AG20443 (cell line): ENCODE results near the gene HABP4.

Source experiments
- DNase-seq: peaks from one replicate; pipeline ENCODE4 v3.0.0; 2012; ENCODE audit warnings: low spot score, mixed read lengths

HABP4 gene

DNA sequence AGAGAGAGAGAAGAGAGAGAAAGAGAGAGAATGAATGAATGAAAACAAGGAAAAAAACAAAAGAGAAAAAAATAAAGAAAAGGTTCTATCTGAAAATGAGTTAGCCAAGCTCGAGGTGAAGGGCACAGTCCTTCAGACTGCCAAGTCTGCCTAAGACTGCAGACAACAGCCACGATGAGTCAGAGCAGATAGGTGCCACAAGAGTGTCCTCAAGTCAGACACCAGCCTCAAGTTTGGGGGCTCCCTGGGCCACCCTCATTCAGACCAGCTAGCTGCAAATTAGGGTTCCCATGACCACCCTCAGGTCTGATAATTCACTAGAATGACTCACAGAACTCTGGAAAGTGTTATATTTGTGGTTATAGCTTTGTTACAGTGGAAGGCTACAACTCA lies 13.9 kb upstream of the HABP4 start:
- peak; percentile 15 for DNase-seq

DNA sequence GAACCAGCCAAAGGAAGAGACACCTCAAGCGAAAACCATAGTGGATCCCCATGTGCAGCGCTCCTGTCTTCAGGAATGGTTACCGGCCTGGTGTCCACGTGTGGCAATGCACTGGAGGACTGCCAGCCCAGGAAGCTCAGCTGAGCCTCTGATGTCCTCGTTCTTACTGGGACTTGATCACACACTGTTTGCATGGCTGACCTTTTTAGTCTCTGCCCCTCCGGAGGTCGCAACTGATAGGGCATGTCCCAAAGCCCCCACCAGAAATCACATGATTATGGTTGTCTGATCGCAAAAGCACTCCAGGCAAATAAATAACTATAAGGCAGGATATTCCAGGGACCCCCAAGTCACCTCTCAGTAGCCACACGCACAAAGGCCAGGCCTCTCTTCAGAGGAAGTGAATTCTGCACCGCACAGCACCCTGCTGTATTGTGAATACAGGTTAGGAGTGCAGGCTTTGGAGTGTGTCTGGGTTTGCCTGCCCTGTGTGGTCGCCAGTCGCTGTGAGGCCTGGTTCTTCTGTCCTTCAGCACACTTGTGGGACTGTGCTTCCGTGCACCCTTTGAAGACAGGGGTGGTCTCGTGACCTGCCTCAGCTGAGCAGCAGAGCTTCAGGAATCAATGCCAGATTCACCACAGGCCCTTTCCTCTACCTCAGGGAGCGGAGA lies 13.4 kb upstream of the HABP4 start:
- no peak for DNase-seq

DNA sequence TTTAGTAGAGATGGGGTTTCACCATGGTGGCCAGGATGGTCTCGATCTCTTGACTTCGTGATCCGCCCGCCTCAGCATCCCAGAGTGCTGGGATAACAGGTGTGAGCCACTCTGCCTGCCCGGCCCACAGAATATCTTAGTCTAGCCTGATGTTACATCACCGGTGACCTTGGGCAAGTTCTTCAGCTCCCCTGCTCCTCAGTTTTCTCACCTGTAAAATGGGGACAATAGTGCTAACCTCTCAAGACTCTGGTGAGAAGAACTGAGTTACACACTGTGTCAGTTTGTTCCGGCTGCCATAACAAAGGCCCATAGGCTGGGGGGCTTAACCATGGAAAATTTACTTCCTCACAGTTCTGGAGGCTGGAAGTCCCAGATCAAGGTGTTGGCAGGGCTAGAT lies 12.5 kb upstream of the HABP4 start:
- no peak for DNase-seq

DNA sequence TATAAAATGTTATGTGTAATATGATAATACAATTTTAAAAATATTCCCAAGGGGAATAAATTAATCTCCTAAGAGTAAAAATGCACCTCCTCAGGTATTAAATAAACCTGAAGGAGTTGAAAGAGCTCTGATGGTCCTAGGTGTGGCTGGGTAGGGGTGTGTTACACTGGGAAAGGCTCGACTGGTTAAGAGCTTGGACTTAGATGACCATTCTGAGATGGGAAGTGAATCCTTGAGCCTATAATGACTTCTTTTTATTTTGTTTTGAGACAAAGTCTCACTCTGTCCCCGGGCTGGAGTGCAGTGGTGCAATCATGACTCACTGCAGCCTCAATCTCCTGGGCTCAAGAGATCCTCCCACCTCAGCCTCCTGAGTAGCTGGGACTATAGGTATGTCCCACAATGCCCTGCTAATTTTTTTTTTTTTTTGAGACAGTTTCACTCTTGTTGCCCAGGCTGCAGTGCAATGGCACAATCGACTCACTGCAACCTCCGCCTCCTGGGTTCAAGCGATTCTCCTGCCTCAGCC lies 9.2 kb upstream of the HABP4 start:
- no peak for DNase-seq

DNA sequence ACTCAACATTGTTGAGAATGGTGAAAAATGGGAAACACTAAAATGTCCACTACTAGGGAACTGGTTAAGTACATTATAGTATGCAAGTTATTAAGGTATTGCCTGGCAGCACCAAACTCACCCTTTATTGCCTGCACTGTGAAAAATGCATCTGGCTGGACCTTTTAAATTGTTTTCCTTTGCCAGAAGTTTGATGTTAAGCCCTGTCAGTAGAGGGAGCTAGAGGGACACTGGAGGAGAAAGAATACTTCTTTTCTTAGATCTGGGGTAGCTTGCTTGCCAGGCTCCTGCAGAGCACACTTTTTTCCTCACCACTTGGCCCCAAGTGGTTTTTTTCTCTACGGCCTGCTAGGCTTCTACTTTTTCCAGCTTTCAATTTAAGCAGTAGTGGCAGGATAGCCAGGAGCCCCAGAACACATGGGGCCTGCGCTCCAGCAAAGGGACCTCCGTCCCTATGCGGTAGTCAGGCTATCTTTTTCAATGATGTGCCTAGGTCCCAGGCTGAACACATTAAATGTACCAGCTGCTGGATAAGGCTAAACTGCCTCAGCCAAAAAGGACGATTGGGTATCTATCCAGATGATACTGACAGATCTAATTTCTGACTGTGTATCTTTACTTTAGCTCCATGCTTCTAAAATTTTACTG lies 8.0 kb upstream of the HABP4 start:
- DNase-seq, result no peak

DNA sequence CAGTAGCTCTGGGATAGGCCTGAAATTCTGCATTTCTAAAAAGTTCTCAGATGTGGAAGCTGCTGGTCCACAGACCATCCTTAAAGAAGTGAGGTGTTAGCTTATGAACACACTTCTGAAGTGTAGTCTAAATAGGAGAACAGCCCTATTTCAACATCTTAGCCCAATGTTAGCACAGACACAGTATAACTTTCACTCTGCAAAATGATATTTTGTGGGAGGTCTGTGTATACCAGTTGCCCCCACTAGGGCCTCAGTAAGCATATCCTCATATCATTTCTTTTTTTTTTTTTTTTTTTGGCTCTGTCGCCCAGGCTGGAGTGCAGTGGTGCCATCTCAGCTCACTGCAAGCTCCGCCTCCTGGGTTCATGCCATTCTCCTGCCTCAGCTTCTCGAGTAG lies 7.5 kb upstream of the HABP4 start:
- no peak for DNase-seq

DNA sequence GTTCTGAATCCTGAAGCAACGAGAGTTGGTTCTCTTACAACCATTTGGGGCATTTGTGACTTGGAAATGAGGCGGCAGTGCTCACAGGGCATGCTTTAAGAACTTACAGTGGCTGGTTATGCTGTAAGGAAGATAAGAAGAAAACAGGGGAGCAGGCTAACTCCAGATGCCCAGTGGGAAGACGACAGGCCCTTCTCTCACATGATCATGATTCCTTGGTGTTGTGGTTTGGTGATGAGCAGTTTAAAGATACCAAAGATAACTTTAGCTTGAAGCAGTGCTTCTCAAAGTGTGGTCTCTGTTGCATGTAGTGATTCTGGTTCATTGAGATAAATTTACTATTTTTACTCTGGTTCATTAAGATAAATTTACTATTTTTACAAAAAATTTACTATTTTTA lies 2.6 kb upstream of the HABP4 start:
- no peak for DNase-seq

DNA sequence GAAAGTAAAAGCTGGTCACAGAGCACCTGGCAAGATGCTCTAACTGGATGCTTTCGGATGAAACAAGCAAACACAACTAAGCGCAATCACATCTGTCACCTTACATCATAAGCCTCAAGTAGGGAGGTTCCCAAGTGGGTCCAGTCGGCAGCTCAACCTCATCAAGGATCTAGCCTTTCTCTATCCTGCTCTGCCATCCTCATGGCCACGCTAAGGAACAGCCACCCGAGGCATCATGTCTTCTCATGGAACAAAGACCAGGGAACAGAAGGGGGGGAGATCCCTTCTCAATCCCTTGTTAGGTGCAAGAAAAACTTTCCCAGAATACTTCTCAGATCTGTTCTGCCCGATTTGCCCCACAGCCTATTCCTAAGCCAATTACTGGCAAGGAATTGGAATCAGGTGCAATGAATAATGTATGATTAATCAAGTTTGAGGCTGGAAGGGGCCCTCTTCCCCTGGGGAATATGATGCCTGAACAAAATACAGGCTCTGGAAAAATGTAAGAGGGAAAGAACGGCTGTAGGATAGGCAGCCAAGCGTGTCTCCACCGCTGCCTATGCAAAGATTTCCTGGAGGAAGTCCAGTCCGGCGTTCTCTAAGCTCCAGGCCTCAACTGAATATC lies 1.3 kb upstream of the HABP4 start:
- DNase-seq, result no peak

DNA sequence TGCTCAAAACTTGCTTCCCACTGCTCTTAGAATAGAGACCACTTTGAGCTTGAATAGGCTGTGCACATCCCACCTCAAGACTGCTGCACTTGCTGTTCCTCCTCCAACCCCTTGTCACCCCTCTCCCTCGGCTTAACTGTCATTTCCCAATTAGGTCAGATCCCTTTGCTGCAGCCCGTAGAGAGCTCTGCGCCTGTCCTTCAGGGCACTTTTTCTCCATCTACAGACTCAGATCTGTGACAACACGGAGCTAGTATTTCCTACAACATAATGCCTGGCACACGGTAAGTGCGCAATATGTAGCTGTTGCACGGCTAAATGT lies 485 bp upstream of the HABP4 start:
- no peak for DNase-seq

DNA sequence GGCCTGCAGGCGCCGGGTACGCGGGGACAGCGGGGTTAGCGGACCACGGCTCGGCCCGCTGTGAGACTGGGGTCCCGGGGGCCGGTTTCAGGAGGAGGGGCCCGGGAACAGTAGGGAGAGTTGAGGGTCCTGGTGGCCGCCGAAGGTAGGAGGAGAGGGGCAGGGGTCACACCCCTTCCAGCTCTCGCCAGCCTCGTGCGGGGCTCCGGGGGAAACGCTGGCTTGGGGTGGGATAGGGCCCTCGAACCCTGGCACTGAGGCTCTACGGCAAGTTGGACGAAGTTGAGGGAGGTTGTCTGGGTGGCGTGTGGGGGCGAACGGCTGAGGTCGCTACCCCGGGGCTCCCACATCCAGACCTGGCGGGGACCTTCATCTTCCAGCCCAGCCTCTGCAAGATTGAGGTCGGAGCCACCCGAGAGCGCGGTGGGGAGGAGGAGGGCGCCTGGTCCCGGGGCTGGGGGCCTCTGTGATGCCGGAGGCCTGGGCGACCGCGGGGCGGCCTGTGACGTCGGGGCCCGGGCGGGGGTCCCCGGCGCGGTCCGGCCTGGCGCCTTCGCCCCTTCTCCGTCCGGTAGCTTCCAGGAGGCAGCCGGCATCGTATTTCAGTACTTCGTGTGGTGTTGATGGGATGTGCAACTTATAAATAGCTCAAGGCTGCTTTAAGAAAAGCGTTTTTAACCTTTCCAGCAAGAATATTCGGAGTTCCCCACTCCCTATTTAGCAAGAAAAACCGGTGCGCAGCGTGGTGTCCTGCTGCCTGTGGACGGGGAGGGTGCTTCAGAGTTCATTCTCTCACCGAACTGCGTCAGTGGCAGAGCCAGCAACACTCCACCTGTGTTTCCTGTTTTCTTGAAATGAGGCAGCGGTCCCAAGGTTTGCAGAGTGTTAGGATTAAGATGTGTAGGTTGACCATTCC lies 902 bp downstream of the HABP4 start:
- DNase-seq, result peak; percentile 41

DNA sequence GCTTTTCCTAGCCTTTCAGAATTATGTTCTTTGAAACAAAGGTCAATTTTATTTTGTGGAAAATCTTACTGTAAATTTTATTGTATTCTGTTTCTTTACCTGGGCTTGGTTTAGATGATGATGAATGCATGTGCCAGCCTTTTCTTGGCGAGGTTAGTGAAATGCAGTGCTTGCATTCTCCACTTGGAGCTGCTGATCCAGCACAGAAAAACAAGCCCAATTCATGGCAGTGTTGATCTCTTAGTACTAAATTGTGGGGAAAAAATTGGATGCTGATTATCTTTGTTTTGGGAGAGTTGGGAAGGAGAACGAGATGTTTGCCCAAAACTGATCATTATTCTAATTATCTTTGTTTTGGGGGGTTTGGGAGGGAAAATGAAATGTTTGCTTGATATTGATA lies 3.7 kb downstream of the HABP4 start:
- DNase-seq, result peak; percentile 72

DNA sequence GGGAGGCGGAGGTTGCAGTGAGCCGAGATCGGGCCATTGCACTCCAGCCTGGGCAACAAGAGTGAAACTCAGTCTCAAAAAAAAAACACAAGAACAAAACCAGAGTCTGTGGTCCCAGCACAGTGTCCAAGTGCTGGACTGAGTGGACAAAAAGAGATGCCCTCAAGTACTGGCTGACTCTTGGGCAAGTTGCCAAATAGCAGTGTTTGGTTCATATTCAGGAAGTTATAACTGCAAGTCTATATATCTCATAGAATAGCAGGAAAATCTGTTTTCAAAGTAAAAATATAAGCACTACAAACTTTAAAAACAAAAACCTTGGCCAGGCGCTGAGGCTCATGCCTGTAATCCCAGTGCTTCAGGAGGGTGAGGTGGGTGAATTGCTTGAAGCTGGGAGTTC lies 7.3 kb downstream of the HABP4 start:
- DNase-seq, result no peak

DNA sequence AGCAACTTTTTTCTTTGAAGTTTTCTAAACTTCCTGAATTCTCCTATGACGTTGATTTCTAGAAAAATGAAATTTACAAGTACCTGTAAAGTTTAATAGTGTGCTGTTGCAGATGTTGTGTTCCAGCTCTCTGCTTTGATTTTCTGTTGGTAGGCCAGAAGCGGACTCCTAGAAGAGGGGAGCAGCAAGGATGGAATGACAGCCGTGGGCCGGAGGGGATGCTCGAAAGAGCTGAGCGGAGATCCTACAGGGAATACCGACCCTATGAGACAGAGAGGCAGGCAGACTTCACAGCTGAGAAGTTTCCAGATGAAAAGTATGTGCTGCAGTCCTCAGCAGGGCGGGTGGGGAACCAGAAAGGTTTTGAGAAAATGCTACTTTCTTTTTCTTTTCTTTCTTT lies 8.3 kb downstream of the HABP4 start:
- no peak for DNase-seq

DNA sequence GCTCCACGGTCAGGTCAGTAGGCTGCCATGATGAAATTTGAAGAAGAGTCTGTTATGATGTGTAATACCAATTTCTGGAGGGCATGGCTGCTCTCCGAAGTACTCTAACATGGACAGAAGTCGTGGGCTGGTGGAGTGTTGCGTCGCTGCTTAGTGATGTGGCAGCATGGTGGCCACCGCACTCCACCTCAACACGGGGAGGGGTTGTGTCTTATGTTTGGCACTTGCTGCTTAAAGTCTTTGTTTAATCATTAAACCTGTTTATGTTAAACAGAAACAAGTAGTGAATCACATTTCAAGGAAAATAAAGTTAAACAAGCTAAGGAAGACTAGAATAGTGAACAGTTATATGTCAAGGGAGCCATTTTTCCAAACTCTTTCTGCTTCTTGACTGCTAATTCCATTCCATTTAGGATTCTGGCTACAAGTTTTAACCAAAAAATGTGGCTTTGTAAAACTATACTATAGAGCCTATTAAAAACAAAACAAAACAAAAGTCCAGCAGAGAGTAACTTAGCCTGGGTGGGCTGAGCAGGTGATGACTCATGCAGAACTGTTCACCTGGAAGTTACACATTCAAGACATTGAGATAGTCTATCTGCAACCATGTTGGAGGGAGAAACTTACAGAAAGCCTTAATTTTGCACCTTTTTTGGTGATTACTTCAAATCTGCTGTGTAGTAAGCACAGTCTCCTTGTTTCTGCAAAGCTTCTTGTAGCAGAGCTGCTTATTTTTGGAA lies 9.5 kb downstream of the HABP4 start:
- DNase-seq, result no peak

DNA sequence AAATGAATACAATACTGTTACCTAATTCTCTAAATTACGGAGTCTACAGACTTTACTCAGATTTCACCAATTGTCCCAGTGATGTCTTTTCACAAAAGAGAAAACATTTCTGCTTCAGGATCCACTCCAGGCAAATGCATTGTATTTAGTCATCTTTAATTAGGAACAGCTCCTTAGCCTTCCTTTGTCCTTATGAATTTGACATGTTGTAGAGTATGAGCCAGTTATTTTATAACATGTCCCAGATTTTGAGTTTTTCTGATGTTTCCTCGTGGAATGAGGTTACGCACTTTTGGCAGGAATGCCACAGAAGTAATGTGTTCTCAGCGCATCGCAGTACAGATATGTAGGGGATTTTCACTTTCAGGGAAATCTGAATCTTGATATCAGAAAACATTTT lies 10.5 kb downstream of the HABP4 start:
- peak; percentile 52 for DNase-seq

DNA sequence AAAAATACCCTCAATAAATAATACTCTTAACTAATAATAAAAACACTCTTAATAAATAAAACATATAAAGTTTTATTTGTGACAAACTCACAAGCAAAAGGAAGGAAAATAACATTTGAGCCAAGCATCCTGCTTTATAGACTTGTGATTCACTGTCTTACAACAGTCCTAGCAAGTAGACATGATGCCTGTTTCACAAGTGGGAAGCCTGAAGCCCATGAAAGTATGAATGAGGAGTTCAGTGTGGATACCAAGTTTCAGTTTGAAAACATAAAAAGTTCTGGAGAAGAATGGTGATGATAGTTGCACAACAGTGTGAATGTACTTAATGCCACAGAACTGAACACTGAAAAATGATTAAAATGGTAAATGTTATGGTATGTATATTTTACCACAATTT lies 10.9 kb downstream of the HABP4 start:
- DNase-seq, result peak; percentile 68

DNA sequence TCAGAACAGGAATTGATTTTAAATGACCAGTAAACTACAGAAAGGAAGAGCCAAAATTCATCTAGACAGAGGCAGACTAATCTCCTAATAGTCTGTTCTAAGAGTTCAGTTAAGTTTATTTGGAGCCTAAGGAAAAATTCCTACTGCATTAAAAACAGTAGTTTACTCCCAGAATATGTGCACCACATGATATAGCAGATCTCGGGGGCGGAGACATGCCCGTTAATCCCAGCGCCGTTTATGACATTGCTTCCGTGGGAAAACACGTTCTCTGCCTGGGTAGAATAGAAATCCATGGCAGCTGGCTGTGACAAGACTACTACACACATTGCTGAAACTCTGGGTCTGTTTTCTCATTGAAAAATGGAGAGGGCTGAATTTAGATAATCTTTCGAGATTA lies 11.4 kb downstream of the HABP4 start:
- DNase-seq, result no peak

DNA sequence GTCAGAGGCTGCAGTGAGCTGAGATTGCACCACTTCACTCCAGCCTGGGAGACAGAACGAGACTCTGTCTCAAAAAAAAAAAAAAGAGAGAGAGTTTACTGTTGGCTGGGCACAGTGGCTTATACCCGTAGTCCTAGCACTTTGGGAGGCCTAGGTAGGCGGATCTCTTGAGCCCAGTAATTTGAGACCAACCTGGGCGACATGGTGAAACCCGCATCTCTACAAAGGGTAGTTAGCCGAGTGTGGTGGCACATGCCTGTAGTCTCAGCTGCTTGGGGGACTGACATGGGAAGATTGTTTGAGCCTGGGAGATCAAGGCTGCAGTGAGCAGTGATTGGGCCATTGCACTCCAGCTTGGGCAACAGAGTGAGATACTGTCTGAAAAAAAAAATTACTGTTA lies 12.6 kb downstream of the HABP4 start:
- no peak for DNase-seq

DNA sequence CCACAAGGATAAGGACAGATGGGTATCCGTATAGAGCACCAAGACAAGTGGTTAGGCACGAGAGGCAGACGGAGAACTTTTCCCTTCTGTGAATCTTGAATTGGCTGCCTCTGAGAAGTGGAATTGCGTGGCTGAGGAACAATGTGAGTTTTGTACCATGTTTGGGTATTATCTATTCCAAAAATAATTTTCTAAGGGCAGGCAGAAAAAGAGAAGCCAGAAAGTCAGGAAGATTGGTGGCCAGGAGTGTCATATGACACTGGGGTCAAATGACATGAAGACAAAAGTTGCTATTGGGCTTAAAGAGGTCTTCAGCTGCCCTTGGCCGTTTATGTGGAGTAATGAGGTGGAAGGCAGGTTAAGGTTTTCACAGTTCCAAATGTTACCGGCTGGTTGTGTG lies 14.5 kb downstream of the HABP4 start:
- DNase-seq, result no peak

DNA sequence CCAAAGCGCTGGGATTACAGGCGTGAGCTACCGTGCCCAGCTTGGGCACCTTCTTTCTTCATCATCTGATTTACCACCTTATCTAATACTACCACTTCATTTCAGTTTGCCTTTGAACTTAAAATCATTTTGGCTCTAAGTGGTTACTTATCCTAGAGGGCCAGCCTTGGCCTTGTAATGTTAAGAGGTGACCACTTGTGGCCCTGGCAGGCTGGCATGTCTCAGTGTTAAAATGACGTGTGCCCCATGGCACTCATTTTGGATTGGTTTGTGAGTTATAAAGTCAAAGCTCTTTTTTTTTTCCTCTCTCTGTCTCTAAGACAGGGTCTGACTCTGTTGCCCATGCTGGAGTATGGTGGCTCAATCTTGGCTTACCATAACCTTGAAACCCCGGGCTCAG lies 17.8 kb downstream of the HABP4 start:
- DNase-seq, result no peak

DNA sequence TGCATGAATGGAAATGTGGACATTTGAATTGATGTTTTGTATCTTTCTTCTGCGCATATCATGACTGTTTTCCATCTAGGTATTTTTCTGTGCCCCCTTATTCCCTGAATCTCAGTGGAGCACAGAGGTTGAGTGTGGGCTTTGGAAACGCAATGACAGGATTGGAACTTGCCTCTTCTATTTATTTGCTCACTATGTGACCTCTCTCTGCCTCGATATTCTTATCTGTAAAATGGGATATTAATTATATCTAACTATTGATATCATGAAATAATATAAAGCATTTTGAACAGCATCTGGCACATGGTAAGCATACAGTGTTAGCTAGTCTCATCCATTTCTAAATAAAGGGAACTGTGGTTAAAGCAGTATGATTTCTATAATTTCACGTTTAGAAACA lies 26.0 kb downstream of the HABP4 start:
- no peak for DNase-seq

DNA sequence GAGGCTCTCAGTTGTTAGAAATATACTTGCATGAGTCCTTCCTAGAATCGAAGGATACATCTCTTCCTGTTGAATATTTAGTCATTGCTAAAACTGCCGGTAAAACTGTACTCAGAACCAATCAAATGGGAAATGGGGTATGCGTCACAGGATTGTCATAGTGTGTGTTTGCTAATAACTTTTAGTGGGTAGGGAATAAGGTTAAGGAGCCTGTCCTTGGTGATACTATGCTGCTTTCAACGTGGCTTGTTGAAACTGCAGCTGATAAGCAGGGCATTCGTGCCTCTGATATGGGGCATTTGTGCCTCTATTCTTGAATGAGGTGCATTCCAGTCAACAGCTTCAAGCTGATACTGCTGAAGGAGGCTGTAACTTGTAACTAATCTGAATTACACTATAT lies 26.6 kb downstream of the HABP4 start:
- no peak for DNase-seq
